WTC11 (cell line): ENCODE data around the gene GPC2.

ENCODE experiments used
- CTCF ChIP-seq: fragments of 200-600 bp; IDR thresholded peaks from 2 replicates; pipeline ENCODE4 v1.8.0; 2022; ENCODE audit warnings: antibody characterized with exemption
- FOXP1 ChIP-seq: sonication (generic); formaldehyde crosslinking; IDR thresholded peaks from 2 replicates; pipeline ENCODE4 v1.8.0; 2022; ENCODE audit warnings: missing genetic modification reagents, mild to moderate bottlenecking, moderate library complexity, borderline replicate concordance
- TF ChIP-seq, protein P1 (sequence below): sonication (generic); formaldehyde crosslinking; IDR thresholded peaks from 2 replicates; pipeline ENCODE4 v1.8.0; 2023; ENCODE audit warnings: missing genetic modification reagents, mild to moderate bottlenecking, borderline replicate concordance

- TF ChIP-seq CTCF (no peak), FOXP1 (CRISPR knock-in tag) (no peak)
- TF ChIP-seq, protein P1, sequence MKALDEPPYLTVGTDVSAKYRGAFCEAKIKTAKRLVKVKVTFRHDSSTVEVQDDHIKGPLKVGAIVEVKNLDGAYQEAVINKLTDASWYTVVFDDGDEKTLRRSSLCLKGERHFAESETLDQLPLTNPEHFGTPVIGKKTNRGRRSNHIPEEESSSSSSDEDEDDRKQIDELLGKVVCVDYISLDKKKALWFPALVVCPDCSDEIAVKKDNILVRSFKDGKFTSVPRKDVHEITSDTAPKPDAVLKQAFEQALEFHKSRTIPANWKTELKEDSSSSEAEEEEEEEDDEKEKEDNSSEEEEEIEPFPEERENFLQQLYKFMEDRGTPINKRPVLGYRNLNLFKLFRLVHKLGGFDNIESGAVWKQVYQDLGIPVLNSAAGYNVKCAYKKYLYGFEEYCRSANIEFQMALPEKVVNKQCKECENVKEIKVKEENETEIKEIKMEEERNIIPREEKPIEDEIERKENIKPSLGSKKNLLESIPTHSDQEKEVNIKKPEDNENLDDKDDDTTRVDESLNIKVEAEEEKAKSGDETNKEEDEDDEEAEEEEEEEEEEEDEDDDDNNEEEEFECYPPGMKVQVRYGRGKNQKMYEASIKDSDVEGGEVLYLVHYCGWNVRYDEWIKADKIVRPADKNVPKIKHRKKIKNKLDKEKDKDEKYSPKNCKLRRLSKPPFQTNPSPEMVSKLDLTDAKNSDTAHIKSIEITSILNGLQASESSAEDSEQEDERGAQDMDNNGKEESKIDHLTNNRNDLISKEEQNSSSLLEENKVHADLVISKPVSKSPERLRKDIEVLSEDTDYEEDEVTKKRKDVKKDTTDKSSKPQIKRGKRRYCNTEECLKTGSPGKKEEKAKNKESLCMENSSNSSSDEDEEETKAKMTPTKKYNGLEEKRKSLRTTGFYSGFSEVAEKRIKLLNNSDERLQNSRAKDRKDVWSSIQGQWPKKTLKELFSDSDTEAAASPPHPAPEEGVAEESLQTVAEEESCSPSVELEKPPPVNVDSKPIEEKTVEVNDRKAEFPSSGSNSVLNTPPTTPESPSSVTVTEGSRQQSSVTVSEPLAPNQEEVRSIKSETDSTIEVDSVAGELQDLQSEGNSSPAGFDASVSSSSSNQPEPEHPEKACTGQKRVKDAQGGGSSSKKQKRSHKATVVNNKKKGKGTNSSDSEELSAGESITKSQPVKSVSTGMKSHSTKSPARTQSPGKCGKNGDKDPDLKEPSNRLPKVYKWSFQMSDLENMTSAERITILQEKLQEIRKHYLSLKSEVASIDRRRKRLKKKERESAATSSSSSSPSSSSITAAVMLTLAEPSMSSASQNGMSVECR (CRISPR knock-in tag): no peak
These were observed 9.9 kb downstream of the GPC2 start for GRCh38 chr7:100166970-100167911.
